Measurements from ENCODE around the gene HOXB4. TPM values are rescaled to one million over a fixed set of nuclear protein-coding genes. Genes with fewer than 3 reads are reported as not detected.

Gene HOXB4
- total RNA-seq, 1 experiment from 2014 or later = 2.0 TPM

GRCh38 chr17:48611213-48611612 lies 33.1 kb upstream of the HOXB4 start:
- H3K27ac ChIP-seq = peak overlapping the region; percentile 63
- H3K27me3 ChIP-seq (ENCODE audit: insufficient read depth, low read depth) = no peaks in the 10 kb centered on the region
- H3K4me1 ChIP-seq (replicated peaks; ENCODE audit: insufficient read depth) = peaks cover 20% of the 10 kb centered on the region

GRCh38 chr17:48610282-48611211 lies 32.4 kb upstream of the HOXB4 start, which contains the start of gene HOXB7:
Gene HOXB7 (minus strand): TSS chr17:48611017. CDS start chr17:48610918, 99 bp downstream.
- POLR2A ChIA-PET (ENCODE audit: unreplicated experiment) = interaction anchor here (0.7 kb wide), 2 partner anchors 23 to 347 kb away, joined by 4 to 7 read pairs; no protein-coding TSS in a partner anchor
- Histone ChIP-seq H3K79me2 (ENCODE audit: low read depth) (peaks cover 24% of the 10 kb centered on the region), H4K20me1 (ENCODE audit: insufficient read depth) (no peaks in the 10 kb centered on the region), H2AFZ (peak within 1 kb of the TSS; percentile 92), H3K4me2 (peak within 1 kb of the TSS; percentile 88), H3K27ac (peak within 1 kb of the TSS; percentile 63), H3K36me3 (ENCODE audit: low read depth) (no peaks in the 10 kb centered on the region), H3K9me2 (ENCODE audit: insufficient read depth) (no peaks in the 10 kb centered on the region), H3K4me1 (replicated peaks; ENCODE audit: insufficient read depth) (peaks cover 23% of the 10 kb centered on the region), H3K4me3 (peak within 1 kb of the TSS; percentile 80), H3F3A (ENCODE audit: insufficient read depth, low read depth) (no peaks in the 10 kb centered on the region; the same call in 1 of the 2 replicates), H3K9me3 (ENCODE audit: insufficient read depth, low read depth) (no peaks in the 10 kb centered on the region), H3K27me3 (ENCODE audit: insufficient read depth, low read depth) (no peaks in the 10 kb centered on the region)
- TF ChIP-seq CTCF (conservative IDR thresholded peaks at IDR 0.05) (no peak), EZH2 (IDR thresholded peaks at IDR 0.05; ENCODE audit: low read depth) (no peak)
- intact Hi-C loops (cut with micrococcal nuclease; ENCODE audit: unreplicated experiment) = loop anchor here (10.0 kb wide), 1 partner anchor 666 kb away; the partner anchor contains the start of gene PNPO
- CTCF ChIA-PET = interaction anchor here (0.6 to 0.7 kb wide), 3 partner anchors 17 to 542 kb away, joined by 3 to 16 read pairs (median 6); no protein-coding TSS in a partner anchor
- no TSS peak for BruUV-seq (replicated peaks)
- peak; percentile 52 to 64 for DNase-seq

More at GRCh38 chr17:48611213-48611612, 33.1 kb upstream of the HOXB4 start:
- Histone ChIP-seq H4K20me1 (ENCODE audit: insufficient read depth) (no peaks in the 10 kb centered on the region), H3K36me3 (ENCODE audit: low read depth) (no peaks in the 10 kb centered on the region), H3K79me2 (ENCODE audit: low read depth) (peaks cover 24% of the 10 kb centered on the region), H3K4me3 (peak overlapping the region; percentile 80), H3K9me3 (ENCODE audit: insufficient read depth, low read depth) (no peaks in the 10 kb centered on the region), H3K9me2 (ENCODE audit: insufficient read depth) (no peaks in the 10 kb centered on the region), H3K4me2 (peak overlapping the region; percentile 88), H2AFZ (peak overlapping the region; percentile 92), H3F3A (ENCODE audit: insufficient read depth, low read depth) (no peaks in the 10 kb centered on the region; the same call in 1 of the 2 replicates)
- TF ChIP-seq CTCF (conservative IDR thresholded peaks at IDR 0.05) (no peak), EZH2 (IDR thresholded peaks at IDR 0.05; ENCODE audit: low read depth) (no peak)
- intact Hi-C loops (cut with micrococcal nuclease; ENCODE audit: unreplicated experiment) = loop anchor here (10.0 kb wide), 1 partner anchor 666 kb away; the partner anchor contains the start of gene PNPO
- peak in 1 of 2 experiments; percentile 34 for DNase-seq
- ChIA-PET CTCF (no interaction called here), POLR2A (ENCODE audit: unreplicated experiment) (no interaction called here)
- BruUV-seq (replicated peaks) = no TSS peak

GRCh38 chr17:48609759-48610281 lies 31.7 kb upstream of the HOXB4 start:
- no peak for DNase-seq
- Histone ChIP-seq H4K20me1 (ENCODE audit: insufficient read depth) (no peaks in the 10 kb centered on the region), H3K9me2 (ENCODE audit: insufficient read depth) (no peaks in the 10 kb centered on the region), H3F3A (ENCODE audit: insufficient read depth, low read depth) (peaks cover 4% of the 10 kb centered on the region), H3K27me3 (ENCODE audit: insufficient read depth, low read depth) (no peaks in the 10 kb centered on the region), H3K27ac (peak overlapping the region; percentile 63), H3K4me3 (peak overlapping the region; percentile 80), H3K36me3 (ENCODE audit: low read depth) (no peaks in the 10 kb centered on the region), H3K9me3 (ENCODE audit: insufficient read depth, low read depth) (no peaks in the 10 kb centered on the region), H3K4me2 (peak overlapping the region; percentile 88), H3K79me2 (ENCODE audit: low read depth) (peaks cover 24% of the 10 kb centered on the region), H2AFZ (peak overlapping the region; percentile 92), H3K4me1 (replicated peaks; ENCODE audit: insufficient read depth) (peaks cover 29% of the 10 kb centered on the region)
- ChIA-PET POLR2A (ENCODE audit: unreplicated experiment) (interaction anchor here (0.7 kb wide), 2 partner anchors 23 to 347 kb away, joined by 4 to 7 read pairs; no protein-coding TSS in a partner anchor), CTCF (interaction anchor here (0.6 to 0.7 kb wide), 5 partner anchors 18 to 541 kb away, joined by 3 to 16 read pairs (median 6); no protein-coding TSS in a partner anchor)
- TF ChIP-seq EZH2 (IDR thresholded peaks at IDR 0.05; ENCODE audit: low read depth) = no peak
- TF ChIP-seq CTCF (conservative IDR thresholded peaks at IDR 0.05) = no peak
- intact Hi-C loops (cut with micrococcal nuclease; ENCODE audit: unreplicated experiment) = loop anchor here (10.0 kb wide), 1 partner anchor 665 kb away; the partner anchor contains the start of gene PNPO
- BruUV-seq (replicated peaks) = TSS peak; percentile 36

All from PC-9 (cell line).